SU-DHL-6 (cell line): ENCODE measurements around the gene CD300A.

Experiments used
- H2AFZ ChIP-seq: fragments of 200-600 bp; sonication (generic); 2 replicates; pipeline ENCODE4 v1.6.1; 2014; ENCODE audit warnings: low read depth, mild to moderate bottlenecking, moderate library complexity, mixed read lengths, antibody characterized with exemption, low read length; ENCODE audit not compliant: severe bottlenecking
- H3F3A ChIP-seq: fragments of 200-600 bp; shearing (Covaris generic); 2 replicates; pipeline ENCODE4 v1.6.0; 2016; ENCODE audit warnings: antibody characterized with exemption, mild to moderate bottlenecking; ENCODE audit not compliant: insufficient read depth
- H3K27ac ChIP-seq: fragments of 200-600 bp; sonication (generic); 2 replicates; pipeline ENCODE4 v1.5.1; 2016; ENCODE audit warnings: low read depth, mild to moderate bottlenecking, low read length, moderate library complexity, mixed read lengths
- H3K27me3 ChIP-seq: fragments of 200-600 bp; sonication (generic), shearing (Covaris generic); 2 replicates; pipeline ENCODE4 v1.6.0; 2014; ENCODE audit warnings: mild to moderate bottlenecking, low read length
- H3K36me3 ChIP-seq: fragments of 200-600 bp; sonication (generic); 2 replicates; pipeline ENCODE4 v1.6.1; 2014; ENCODE audit warnings: mild to moderate bottlenecking, low read length, mixed read lengths
- H3K4me2 ChIP-seq: fragments of 300-600, 200-600 bp; shearing (Covaris generic), sonication (generic); 2 replicates; pipeline ENCODE4 v1.6.0; 2014; ENCODE audit warnings: low read length, low read depth, mild to moderate bottlenecking; ENCODE audit not compliant: poor library complexity, severe bottlenecking
- H3K4me3 ChIP-seq: fragments of 200-600 bp; sonication (generic); 2 replicates; pipeline ENCODE4 v1.5.1; 2014; ENCODE audit warnings: antibody characterized with exemption, low read length, mild to moderate bottlenecking, mixed read lengths; ENCODE audit not compliant: insufficient read depth, poor library complexity, severe bottlenecking
- H3K79me2 ChIP-seq: fragments of 200-600 bp; sonication (generic); 2 replicates; pipeline ENCODE4 v1.6.1; 2014; ENCODE audit warnings: mild to moderate bottlenecking, low read length, moderate library complexity; ENCODE audit not compliant: insufficient read depth
- H3K9ac ChIP-seq: fragments of 200-600 bp; sonication (generic); 2 replicates; pipeline ENCODE4 v1.7.0; 2014; ENCODE audit warnings: mild to moderate bottlenecking, low read length
- H3K9me2 ChIP-seq: fragments of 200-600 bp; sonication (generic); replicated peaks from 2 replicates; pipeline ENCODE4 v1.6.1; 2014; ENCODE audit warnings: low read length; ENCODE audit not compliant: insufficient read depth
- H3K9me3 ChIP-seq: fragments of 200-600 bp; sonication (generic); 2 replicates; pipeline ENCODE4 v1.6.1; 2014; ENCODE audit warnings: low read length, mixed read lengths; ENCODE audit not compliant: insufficient read depth
- H4K20me1 ChIP-seq: fragments of 200-600 bp; sonication (generic); 2 replicates; pipeline ENCODE4 v1.6.1; 2014; ENCODE audit warnings: low read depth, mild to moderate bottlenecking, antibody characterized with exemption, low read length, moderate library complexity, mixed read lengths
- CTCF ChIP-seq: fragments of 200-600 bp; sonication (generic); IDR thresholded peaks from one replicate; pipeline ENCODE4 v1.5.1; 2017; ENCODE audit warnings: antibody characterized with exemption, mild to moderate bottlenecking, low read length, moderate library complexity; ENCODE audit not compliant: insufficient read depth, poor library complexity, severe bottlenecking
- EZH2phosphoT487 ChIP-seq: fragments of 200-600 bp; sonication (generic), shearing (Covaris generic); conservative IDR thresholded peaks from 2 replicates; pipeline ENCODE4 v1.6.1; 2018; ENCODE audit warnings: mild to moderate bottlenecking, antibody characterized with exemption, low read length, moderate library complexity, mixed read lengths

CD300A gene

GRCh38 chr17:74451557-74451956 lies 14.9 kb upstream of the CD300A start:
- Histone ChIP-seq H3K79me2 (no peaks in the 10 kb centered on the region), H3K4me2 (no peak overlapping the region), H4K20me1 (no peaks in the 10 kb centered on the region), H3K27ac (no peak overlapping the region), H2AFZ (no peak overlapping the region), H3F3A (no peaks in the 10 kb centered on the region), H3K27me3 (no peaks in the 10 kb centered on the region), H3K9ac (no peak overlapping the region), H3K9me3 (no peaks in the 10 kb centered on the region), H3K36me3 (no peaks in the 10 kb centered on the region), H3K4me3 (no peak overlapping the region), H3K9me2 (no peaks in the 10 kb centered on the region)
- TF ChIP-seq EZH2phosphoT487 (no peak), CTCF (no peak)

GRCh38 chr17:74452033-74452840 lies 14.2 kb upstream of the CD300A start:
- Histone ChIP-seq H4K20me1 (no peaks in the 10 kb centered on the region), H3K9me2 (no peaks in the 10 kb centered on the region), H3K9ac (no peak overlapping the region), H3F3A (no peaks in the 10 kb centered on the region), H3K4me2 (no peak overlapping the region), H3K36me3 (no peaks in the 10 kb centered on the region), H3K79me2 (no peaks in the 10 kb centered on the region), H2AFZ (no peak overlapping the region), H3K4me3 (no peak overlapping the region), H3K27ac (no peak overlapping the region), H3K9me3 (no peaks in the 10 kb centered on the region), H3K27me3 (no peaks in the 10 kb centered on the region)
- TF ChIP-seq CTCF = no peak
- no peak for TF ChIP-seq EZH2phosphoT487

- no peak overlapping the region for H3K27ac ChIP-seq
- H3K27me3 ChIP-seq = no peaks in the 10 kb centered on the region
- no peak overlapping the region for H2AFZ ChIP-seq
- H4K20me1 ChIP-seq = no peaks in the 10 kb centered on the region
- H3K36me3 ChIP-seq = no peaks in the 10 kb centered on the region
- H3F3A ChIP-seq = no peaks in the 10 kb centered on the region
- H3K4me3 ChIP-seq = no peak overlapping the region
- H3K4me2 ChIP-seq = no peak overlapping the region
- H3K79me2 ChIP-seq = no peaks in the 10 kb centered on the region
- H3K9ac ChIP-seq = no peak overlapping the region
- TF ChIP-seq CTCF (no peak), EZH2phosphoT487 (no peak)
- H3K9me3 ChIP-seq = no peaks in the 10 kb centered on the region
- no peaks in the 10 kb centered on the region for H3K9me2 ChIP-seq
Observed at GRCh38 chr17:74452841-74453661, 13.4 kb upstream of the CD300A start.
